Anterior cingulate cortex (tissue), 58 donors: Measurements from ENCODE around the gene AKAP12.

Experiments used
- DNase-seq, 58 donors: peaks; one replicate each; lab custom pipeline; 2025; lab: John Stamatoyannopoulos, UW

The AKAP12 gene

DNA sequence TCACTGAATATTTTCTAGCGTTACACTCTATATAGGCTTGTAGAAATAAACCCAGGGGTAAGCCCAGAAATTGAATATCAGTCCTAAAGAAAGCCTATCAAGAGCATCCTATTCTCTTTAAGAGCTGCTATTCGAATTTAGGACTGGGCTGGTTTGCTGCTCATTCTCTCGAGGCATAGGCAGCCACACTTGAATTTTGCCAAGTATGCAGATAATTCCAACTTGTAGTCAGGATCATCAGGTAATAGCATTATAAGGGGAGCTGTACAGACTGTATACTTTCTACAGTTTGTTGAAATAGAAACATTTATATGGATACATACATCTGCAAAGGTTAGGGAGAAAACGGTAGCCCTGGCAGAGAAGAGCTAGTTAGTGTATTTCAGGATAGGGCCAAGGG, 153.6 kb downstream of the AKAP12 start:
- no peak for DNase-seq

DNA sequence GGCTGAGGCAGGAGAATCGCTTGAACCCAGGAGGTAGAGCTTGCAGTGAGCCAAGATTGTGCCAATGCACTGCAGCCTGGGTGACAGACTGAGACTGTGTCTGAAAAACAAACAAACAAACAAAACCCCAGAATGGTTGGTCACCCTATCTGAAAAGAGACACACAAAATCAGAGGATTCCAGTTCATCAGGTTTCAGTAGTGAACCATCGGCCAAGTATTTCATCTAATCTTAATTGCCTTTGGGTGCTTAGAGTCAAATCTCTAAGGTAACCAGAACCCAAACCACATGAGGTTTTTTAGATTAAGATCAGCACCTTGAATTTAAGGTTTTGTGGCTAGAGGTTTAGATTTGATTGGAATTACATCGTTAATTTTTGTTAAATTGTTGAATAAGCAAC, 159.9 kb downstream of the AKAP12 start:
- no peak for DNase-seq

DNA sequence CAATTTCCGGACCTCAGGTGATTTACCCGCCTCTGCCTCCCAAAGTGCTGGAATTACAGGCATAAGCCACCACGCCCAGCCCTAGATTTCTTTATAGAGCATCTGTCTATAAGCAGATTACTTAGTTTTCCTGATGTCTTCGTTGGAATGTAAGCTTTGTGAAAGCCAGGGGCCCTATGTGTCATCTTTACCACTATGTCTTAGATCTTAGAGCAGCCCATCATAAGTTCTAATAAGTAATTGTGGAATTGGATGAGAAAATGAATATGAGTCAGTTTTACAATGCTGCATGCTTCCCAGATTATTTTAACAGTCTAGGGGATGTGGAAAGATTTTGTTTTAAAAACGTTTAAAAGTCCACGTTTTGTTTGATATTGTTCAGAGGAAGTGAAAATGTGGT, 160.7 kb downstream of the AKAP12 start:
- no peak for DNase-seq

DNA sequence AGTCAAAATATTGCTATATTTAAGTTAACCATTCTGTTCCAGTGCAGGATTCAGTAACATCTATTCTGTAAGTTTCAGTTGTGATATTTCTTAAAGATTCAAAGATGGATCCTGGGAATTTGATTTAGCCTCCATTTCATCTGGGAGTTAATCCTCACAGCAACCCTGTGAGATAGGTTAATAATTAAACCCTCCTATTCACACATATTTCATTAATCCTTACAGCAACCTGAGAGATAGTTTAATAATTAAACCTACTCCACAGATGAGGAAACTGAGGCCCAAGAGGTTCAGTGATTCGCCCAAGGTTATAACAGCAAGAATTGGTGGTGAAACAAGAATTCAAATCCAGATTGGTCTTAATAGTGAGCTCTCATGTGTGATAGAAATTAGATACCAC, 162.5 kb downstream of the AKAP12 start:
- no peak for DNase-seq

DNA sequence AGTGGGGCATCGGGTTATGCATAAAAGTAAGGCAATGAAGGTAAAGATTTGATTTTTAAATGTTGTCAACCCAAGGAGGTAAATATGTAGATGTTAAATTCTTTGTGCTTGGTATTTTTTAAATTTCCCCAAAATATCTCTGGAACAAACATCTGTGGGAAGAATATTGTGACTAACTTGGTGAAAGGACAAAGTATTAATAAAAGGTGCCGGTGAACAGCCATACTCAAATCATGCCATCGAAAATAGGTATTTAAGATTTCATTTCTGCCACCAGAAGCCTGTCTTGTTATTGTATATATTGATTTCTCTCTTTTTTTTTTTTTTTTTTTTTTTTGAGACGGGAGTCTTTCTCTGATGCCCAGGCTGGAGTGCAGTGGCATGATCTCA, 164.1 kb downstream of the AKAP12 start:
- no peak for DNase-seq
